NCI-H1417 (cell line): Measurements from ENCODE around the gene IFT80.

Source experiments
- DNase-seq, 3 experiments: peaks; one replicate each; lab custom pipeline; 2025; lab: John Stamatoyannopoulos, UW

The IFT80 gene

DNA sequence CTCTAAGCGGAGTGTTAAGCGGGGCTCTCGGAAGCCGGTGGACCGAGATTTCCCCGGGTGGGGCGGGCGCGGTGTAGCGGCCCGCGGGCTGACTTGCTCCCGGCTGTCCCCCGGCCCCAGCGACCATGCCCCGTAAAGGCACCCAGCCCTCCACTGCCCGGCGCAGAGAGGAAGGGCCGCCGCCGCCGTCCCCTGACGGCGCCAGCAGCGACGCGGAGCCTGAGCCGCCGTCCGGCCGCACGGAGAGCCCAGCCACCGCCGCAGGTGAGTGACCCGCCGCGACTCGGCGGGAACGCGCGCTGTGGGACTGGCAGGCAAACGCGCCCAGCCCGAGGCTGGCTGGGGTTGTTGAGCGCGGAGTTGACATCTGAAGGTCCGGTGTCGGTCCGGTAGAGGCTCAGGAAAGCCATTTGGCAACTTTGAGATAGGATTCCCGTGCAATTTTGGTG, 1.7 kb upstream of the IFT80 start:
- DNase-seq: peak; percentile 23 to 83 (median 74)

DNA sequence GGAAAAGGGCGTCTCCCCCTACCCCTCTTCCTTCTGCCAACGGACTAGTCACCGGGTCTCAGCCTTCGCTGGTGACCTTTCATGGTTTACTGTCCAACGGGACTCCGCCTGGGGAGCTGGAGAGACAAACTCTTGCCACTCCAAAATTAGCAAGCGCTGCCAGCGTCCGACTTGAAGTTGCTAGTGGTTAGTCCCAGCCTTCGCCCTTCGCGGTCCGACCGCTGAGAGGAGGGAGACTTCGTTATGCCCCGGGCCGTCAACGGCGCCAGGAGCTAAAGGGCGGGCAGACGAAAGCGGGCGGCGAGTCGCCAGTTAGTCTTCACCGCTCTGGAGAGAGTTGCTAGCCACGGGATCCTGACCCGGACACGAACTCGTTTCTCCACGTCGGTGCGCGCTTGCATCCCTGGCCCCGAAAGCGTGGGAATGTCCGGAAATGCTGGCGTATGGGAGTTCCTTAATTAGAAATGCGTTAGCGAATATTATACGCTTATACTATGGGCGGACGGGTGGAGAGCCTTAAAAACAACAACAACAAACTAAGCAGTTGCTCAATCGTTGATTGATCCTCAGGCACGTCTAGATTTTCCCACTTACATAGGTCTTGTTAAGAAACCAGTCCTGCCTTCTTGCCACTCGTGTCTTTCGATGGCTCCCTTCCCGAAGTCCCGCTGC, 1.1 kb upstream of the IFT80 start:
- DNase-seq: peak; percentile 38 to 91 (median 90)

DNA sequence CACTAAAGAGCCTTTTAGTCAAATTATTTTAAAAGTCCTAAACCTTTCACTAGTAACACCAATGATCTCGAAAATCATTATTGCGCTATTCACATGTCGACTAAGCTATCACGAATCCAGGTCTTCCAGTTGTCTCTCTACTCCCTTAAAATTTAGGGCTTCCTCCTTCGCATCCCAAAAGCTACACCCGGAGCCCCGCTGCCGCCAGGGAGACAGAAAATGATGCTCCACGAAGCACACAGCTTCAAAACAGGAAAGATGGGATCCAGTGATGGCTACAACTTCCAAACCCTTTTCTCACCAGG, 253 bp downstream of the IFT80 start:
- no peak for DNase-seq

DNA sequence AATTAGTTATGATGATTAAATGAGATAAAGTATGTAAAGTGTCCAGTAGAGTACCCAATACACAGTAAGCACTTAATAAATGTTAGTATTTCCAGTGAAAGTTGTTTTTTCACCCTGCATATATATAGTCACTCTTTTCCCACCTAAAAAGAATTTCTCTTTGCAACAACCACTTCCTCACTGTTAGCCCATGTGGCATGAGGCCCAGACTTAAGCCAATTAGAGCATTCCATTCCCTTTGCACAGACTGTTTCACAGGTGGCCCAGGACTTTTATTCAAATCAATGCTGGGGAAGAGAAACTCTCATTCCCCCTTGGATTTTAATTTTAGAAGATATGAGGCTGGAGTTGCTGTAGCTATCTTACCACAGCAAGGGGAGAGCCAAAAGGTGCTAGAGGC, 3.7 kb downstream of the IFT80 start:
- no peak for DNase-seq

DNA sequence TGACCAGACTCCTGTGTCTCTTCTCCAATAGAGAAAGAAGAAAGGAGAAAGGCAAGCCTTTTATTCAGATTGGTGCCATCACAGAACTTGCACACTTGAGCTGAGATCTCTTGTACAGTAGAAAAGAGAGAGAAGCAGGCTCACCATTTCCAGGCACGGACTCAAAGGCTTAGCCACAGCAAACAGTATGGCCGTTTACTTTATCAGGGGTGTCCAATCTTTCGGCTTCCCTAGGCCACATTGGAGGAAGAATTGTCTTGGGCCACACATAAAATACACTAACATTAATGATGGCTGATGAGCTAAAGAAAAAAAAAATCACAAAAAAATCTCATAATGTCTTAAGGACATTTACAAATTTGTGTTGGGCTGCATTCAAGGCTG, 5.0 kb downstream of the IFT80 start:
- no peak for DNase-seq

DNA sequence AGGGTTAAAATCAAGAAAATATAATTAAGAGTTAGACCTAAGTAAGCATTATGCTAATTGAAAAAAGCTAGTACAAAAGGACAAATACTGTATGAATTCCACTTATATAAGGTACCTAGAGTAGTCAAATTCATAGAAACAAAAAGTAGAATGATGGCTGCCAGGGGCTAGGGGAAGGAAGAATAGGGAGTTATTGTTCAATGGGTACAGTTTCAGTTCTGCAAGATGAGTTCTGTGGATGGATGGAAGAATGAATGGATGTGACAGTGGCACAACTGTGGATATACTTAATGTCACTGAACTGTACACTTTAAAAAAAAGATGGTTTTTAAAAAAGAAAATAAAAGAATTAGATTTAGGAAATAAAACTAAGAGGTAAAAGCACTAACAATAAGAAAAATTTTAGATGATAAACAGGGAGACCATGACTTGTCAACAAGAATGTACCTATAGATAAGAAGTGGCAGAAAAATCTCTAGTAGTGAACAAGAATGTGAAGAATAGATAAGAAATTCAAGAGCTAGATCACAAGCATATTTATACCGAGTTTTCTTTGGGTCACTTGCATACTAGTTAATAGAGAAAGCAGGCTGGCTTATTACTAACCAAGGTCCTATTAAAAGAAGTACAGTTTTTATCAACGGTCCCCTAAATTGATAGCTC, 5.5 kb downstream of the IFT80 start:
- no peak for DNase-seq

DNA sequence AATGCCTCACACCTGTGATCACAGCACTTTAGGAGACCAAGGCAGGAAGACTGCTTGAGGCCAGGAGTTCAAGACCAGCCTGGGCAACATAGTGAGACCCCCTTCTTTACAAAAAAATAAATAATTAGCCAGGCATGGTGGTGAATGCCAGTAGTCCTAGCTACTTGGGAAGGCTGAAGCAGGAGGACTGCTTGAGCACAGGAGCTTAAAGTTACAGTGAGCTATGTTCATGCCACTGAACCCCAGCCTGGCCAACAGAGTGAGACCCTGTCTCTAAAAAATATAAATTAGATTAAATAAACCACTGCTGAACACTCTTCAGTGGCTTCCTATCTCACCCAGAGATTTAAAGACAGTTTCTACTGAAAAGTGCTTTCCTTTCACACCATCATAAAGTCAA, 6.2 kb downstream of the IFT80 start:
- DNase-seq: no peak

DNA sequence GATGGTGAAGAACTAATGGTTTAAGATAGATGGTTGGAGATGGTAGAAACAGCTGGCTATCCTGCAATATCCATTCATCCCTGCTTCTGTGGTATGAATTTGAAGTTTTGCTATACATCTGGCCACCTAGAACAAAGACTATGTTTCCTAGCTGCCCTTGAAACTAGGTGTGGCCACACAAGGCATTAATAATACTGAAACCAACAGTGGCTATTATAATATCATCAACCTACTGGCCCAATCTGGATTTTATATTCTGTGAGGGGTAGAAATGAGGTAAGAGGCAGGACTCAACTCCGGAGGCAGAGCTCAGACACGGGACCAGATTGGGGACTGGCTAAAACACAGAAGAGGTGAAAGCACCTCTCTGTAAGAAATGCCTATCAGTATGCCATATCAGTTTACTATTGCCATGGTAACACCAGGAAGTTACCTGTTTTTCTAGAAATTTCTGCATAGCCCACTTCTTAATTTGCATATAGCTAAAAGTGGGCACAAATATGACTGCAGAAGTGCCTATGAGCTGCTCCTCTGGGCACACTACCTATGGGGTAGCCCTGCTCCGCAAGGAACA, 8.4 kb downstream of the IFT80 start:
- no peak for DNase-seq

DNA sequence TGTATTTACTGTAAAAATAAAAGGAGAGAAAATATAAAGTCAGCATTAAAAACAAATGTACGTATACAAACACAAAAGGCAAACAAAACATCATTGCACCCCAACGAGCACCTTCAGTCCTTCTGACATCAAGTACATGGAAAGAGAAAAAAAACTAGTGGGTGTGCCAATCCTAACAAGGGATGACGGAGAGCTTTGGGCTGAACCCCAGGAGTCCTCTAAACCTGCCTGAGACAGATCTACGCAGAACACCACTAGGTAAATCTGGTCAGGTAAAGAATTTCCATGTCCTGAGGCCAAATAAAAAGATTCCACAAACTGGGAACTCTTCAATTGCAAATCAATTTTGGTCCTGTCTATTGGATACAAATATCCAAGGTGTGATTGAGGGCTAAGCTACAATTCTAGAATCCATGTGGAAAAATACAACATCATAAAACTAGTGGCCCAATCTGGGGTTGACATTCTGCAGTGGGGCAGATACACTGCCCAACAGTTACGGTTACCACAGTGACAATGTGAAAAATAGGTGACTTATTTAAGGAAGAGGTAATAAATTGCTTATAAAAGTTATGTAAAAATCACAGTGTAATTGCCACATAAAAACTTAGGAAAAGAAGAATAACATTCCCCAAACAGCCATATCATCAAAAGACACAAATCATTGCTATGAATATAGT, 14.2 kb downstream of the IFT80 start:
- DNase-seq: no peak

DNA sequence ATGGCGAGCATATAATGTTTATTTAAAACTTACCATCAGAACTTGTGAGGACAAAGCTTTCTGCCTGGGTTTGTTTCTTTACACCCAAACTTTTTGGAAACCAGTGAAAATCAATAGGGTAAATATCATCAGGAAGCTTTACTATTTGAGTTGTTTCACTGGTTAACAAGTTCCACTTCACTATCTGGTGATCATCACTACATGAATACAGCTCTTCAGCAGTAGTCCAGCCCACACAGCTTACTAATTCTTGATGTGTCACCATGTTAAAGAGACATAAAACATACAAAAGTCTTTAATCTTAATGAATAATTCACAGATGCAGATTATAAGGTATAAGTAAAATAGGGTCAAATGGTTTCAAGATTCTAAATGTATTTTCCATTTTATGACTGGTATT, 17.6 kb downstream of the IFT80 start:
- no peak for DNase-seq

DNA sequence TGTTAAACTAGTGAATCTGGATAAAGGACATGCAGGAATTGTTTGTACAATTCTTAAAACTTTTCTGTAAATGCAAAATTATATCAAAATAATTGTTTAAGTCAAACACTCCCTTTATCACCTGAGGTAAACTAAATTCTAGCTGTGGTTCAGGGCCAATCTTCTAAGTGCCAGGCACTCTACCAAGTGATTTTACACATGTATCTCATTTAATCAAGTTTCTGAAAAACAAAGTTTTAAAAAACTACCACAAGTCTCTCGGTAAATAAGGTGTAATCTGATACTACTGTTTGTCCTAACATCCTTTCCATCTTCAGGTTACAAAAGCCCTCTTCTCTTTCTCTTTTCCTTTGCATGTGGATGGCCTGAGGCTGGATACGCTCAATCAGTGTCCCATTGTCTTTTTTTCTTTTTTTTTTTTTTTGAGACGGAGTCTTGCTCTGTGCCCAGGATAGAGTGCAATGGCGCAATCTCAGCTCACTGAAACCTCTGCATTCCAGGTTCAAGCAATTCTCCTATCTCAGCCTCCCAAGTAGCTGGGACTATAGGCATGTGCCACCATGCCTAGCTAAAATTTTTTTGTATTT, 19.3 kb downstream of the IFT80 start:
- no peak for DNase-seq

DNA sequence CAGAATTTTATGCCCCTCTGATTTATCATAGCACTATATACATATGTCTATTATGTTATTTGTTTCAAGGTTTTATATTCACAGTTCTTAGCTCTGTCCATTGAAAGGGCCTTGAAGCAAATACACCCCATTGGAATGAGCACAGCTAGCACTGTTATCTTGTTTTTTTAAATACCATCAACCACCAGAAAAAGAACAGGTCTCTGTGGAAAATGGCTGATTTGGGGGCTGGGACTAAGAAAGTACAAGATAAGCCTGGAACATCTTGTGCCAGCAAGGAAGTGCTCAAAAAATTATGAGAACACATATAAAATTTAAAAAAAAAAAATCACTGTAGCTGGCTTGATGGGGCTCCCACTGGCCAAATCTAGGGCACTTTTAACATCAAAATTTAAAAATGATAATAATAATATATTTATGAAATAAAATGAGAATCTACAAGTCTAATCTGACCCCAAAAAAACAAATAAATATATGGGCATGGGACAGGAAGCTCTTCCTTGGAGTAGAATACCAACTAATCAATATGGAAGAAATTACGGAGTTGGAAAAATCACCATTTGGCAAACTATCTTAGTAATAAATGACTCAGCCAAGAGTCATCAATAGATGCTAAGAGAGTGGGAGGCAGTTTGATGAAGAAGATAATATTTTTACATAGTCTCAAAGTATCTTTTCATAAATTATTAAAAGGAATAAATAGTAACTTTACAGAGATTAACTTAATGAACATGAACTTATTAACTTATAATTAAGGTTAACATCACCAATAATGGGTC, 20.5 kb downstream of the IFT80 start:
- no peak for DNase-seq

DNA sequence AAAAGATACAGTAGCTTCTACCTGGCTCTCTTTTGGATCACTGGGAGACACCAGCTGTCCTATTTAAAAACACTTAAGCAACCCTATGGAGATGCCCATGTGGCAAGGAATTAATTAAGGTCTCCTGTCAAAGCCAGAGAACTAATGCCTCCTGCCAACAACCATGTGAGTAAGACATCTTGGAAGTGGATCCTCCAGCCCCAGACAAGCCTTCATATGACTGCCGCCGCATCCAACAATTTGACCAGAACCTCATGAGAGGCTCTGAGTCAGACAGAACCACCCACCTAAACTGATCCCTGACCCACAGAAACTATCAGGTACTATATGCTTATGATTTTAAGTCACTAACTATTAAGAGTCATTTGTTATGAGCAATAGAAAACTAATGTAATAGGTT, 22.3 kb downstream of the IFT80 start:
- DNase-seq: no peak

DNA sequence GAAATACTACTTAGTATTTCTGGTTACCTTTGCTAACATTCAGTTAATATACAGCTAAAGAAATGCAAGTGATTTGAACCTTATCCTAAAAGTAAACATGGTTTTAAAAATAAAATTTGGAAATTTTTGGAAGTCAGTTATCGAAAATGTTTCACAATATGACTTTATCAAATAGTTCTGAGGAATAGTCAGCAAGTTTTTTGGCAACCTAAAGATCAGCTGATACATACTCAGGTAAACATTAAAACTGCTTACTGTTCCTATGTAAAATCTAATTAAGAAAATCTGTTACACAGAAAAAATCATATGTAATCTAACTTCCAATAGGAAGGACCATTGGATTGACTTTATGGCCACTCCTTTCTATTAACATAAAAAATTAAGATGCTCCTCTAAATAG, 24.1 kb downstream of the IFT80 start:
- no peak for DNase-seq

DNA sequence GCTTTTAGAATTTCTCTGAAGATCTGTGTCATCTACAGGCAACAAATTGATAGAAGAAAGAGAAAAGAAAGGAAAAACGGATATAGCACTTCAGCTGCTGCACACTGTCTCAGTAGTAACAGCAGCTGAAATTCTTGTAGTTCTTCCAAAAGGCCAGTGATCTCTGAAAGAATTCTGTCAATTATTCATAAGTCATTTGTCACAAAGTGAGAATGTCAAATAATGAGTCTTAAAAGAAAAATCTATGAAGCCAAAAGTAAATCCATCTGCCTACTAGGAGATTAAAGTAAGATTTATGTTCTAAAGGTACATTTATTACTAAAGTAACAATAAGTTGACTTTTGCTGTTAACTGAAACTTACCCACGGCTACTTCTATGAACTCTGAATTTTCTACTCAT, 24.6 kb downstream of the IFT80 start:
- DNase-seq: no peak

DNA sequence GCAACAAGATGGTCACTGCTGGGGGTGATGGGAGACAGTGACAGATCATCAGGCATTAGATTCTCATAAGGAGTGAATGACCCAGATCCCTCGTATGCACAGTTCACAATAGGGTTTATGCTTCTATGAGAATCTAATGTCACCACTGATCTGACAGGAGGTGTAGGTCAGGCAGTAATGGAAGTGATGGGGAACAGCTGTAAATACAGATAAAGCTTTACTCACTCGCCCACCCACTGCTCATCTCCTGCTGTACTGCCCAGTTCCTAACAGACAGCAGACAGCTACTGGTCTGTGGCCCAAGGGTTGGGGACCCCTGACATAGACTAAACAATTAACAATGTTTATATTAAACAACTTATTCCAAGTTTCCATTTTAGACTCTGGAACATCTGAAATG, 25.4 kb downstream of the IFT80 start:
- no peak for DNase-seq

DNA sequence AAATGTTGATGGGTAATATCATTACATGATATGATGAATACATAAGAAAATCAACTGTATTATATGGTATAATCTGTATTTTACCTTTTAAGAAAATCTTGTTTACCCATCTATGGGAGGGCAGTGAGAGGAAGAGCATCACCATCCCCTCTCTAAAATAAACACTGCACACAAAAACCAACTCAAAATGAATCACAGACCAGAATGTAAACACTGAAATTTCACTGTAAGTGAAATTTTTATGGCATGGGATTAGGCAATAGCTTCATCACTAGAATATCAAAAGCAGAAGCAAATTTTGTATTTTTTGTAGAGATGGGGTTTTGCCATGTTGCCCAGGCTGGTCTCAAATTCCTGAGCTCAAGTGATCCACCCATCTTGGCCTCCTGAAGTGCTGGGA, 26.2 kb downstream of the IFT80 start:
- no peak for DNase-seq

DNA sequence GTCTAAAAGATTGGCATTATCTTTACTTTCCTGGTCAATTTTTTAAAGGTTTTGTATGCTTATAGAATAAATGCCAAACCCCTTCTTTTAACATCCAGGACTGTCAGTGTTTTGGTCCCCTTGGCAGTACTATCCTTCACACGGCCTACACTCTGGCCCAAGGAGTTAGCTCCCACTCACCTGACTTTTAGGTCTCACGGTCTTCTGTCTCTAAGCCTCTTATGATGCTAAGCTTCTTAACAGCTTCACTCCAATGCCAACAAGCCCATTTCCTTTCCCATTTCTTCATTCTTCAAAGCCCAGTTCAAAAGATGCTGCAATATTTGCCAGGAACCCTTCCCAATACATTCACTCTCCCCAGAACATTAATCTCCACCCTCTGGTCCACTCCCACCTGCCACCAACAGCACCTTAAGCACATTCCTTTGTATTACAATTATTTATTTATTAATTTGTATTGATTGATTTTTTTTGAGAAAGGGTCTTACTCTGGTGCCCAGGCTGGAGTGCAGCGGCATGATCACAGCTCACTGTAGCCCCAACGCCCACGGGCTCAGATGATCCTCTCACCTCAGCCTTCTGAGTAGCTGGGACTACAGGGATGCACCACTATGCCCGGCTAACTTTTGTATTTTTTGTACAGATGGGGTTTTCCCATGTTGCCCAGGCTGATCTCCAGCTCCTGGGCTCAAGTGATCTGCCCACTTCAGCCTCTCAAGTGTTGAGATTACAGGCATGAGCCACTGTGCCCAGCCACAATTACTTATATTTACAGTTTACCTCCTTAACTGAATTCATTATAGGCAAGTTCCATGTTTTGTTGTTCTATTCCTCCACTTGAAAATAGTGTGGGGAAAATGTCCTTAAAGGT, 27.8 kb downstream of the IFT80 start:
- no peak for DNase-seq

DNA sequence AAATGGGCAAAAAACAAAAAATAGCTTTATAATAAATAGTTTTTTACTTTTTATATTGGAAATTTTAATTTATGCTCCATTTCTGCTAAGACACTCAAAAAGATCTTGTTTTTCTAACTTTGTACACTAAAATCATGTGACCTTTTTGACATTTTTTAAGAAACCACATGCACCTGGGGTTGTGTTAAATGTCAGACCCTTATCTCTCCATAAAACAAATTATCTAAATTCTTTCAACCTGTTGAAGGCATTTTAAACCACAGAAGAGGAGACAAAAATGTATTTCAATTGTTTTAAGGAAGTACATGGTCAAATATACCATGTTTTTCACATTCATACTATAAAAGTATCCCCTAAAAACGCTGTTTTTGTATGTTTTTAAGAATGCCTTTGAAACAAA, 29.2 kb downstream of the IFT80 start:
- no peak for DNase-seq

DNA sequence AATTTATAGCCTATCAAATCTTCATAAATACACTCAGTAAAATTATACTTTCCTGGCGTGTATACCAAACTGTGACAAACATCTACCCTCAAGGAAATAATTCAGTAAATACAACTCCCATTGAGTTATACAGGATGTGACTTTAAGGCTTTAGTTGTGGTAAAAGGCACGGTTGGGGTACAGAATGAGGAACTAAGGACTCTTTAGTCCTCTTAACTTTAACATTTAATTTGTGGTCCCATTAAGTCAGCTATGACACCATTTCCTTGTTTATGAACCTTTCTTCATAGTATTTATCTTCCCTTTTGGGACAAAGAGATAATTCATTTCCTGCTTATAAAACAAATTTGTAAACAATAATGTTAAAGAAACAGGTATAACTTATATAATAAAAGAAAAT, 30.2 kb downstream of the IFT80 start:
- DNase-seq: no peak

DNA sequence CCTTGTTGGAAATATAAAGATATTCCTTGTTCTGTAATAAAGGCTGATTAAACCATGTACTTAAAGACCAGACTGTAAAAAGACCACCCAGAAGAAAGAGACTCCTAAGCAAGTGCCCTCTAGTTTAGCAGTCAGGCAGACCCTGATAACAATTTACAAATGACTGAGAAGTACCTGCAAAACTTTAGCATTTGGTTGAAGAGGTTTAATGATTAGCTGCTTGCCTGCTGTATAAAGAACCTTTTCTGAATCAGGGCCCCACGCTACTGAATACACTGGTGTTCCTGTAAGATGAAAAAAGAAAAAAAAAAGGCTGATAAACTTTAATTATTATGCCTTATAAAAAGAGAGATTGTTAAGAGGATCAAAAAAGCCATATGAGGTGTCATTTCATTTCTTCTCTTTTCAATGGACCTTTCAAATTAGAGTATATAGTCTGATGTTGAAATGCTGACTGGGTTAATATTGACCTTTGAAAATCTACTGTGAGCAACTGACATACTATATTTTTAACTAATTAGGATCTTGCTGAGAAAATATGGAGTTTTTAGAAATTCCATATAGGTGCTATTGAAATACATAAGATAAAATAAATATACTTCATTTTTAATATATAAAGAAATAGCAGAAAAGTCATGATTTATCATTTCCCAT, 33.0 kb downstream of the IFT80 start:
- no peak for DNase-seq
